ENCODE measurements around the gene TBCE.

DNA sequence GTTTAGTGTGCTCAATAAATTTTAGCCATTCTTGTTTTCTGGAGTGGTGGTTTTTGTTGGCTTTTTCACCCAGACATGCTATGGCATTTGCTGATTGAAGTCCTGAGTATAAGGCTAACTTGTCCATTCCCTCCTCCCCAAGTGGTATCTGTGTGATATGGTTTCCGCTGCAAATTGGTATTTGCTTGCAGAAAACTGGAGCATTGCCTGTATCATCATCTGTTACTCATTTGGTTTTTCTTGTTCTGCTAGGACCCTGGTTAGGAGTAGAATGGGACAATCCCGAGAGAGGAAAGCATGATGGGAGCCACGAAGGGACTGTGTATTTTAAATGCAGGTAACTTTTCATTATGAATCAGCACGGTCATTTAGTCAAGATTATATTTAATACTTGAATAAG is 34.0 kb downstream of the TBCE start:
- TF ChIP-seq CTCF (IDR thresholded peaks at IDR 0.05; ENCODE audit: insufficient read depth, low read depth, low read length) (no peak), EZH2 (IDR thresholded peaks at IDR 0.05; ENCODE audit: insufficient read depth, low read length) (no peak)

Data from astrocyte (in vitro differentiated cells and primary cell).